Astrocyte (in vitro differentiated cells and primary cell): ENCODE results near the gene ACOT11. TPM values are rescaled to one million over a fixed set of nuclear protein-coding genes. Genes with fewer than 3 reads are reported as not detected.

Experiments used
- DNase-seq: peaks from one replicate; pipeline ENCODE4 v3.0.0-alpha.2; 2010; ENCODE audit warnings: low read depth
- FAIRE-seq: peaks from 2 replicates; lab custom pipeline; 2011; peaks lifted over from hg19 to GRCh38; lab: Jason Lieb, UNC
- H2AFZ ChIP-seq: 2 replicates; pipeline ENCODE4 v1.6.0; 2012; ENCODE audit warnings: low read depth, low read length, inconsistent platforms
- H3K27ac ChIP-seq: 2 replicates; pipeline ENCODE4 v1.5.1; 2011; ENCODE audit warnings: low read depth, low read length, inconsistent platforms
- H3K27me3 ChIP-seq: 2 replicates; pipeline ENCODE4 v1.6.0; 2011; ENCODE audit warnings: low read length, inconsistent platforms; ENCODE audit not compliant: insufficient read depth
- H3K36me3 ChIP-seq: 2 replicates; pipeline ENCODE4 v1.5.1; 2011; ENCODE audit warnings: low read length, inconsistent platforms; ENCODE audit not compliant: insufficient read depth
- H3K4me1 ChIP-seq: 2 replicates; pipeline ENCODE4 v1.5.1; 2011; ENCODE audit warnings: low read length, inconsistent platforms; ENCODE audit not compliant: insufficient read depth
- H3K4me2 ChIP-seq: 2 replicates; pipeline ENCODE4 v1.6.0; 2012; ENCODE audit warnings: low read length, inconsistent platforms
- H3K4me3 ChIP-seq: 2 replicates; pipeline ENCODE4 v1.5.1; 2011; ENCODE audit warnings: low read depth, mild to moderate bottlenecking, low read length, inconsistent platforms; ENCODE audit not compliant: insufficient read depth
- H3K79me2 ChIP-seq: 2 replicates; pipeline ENCODE4 v1.6.0; 2012; ENCODE audit warnings: mild to moderate bottlenecking, low read length, inconsistent platforms; ENCODE audit not compliant: insufficient read depth
- H3K9ac ChIP-seq: 2 replicates; pipeline ENCODE4 v1.6.0; 2012; ENCODE audit warnings: mild to moderate bottlenecking, low read length, inconsistent platforms
- H3K9me3 ChIP-seq: 2 replicates; pipeline ENCODE4 v1.5.1; 2012; ENCODE audit warnings: low read depth, mild to moderate bottlenecking, low read length, inconsistent platforms; ENCODE audit not compliant: insufficient read depth
- H4K20me1 ChIP-seq: 2 replicates; pipeline ENCODE4 v1.6.0; 2012; ENCODE audit warnings: low read length, inconsistent platforms; ENCODE audit not compliant: insufficient read depth
- H3K27ac Mint-ChIP-seq: one replicate; pipeline ENCODE4 v1.8.0; 2021; ENCODE audit warnings: mild to moderate bottlenecking, mixed read lengths; ENCODE audit not compliant: unreplicated experiment
- H3K27me3 Mint-ChIP-seq: one replicate; pipeline ENCODE4 v1.8.0; 2021; ENCODE audit warnings: low read depth, mixed read lengths; ENCODE audit not compliant: unreplicated experiment
- H3K36me3 Mint-ChIP-seq: one replicate; pipeline ENCODE4 v1.8.0; 2021; ENCODE audit warnings: low read depth, mixed read lengths; ENCODE audit not compliant: unreplicated experiment
- H3K4me1 Mint-ChIP-seq: one replicate; pipeline ENCODE4 v1.8.0; 2021; ENCODE audit warnings: low read depth, mixed read lengths; ENCODE audit not compliant: unreplicated experiment
- H3K4me3 Mint-ChIP-seq: one replicate; pipeline ENCODE4 v1.8.0; 2021; ENCODE audit warnings: mild to moderate bottlenecking, moderate library complexity, mixed read lengths; ENCODE audit not compliant: unreplicated experiment
- H3K9me3 Mint-ChIP-seq: one replicate; pipeline ENCODE4 v1.8.0; 2021; ENCODE audit warnings: mild to moderate bottlenecking, mixed read lengths; ENCODE audit not compliant: unreplicated experiment
- EZH2 ChIP-seq: IDR thresholded peaks from 2 replicates; pipeline ENCODE4 v1.6.1; 2012; ENCODE audit warnings: mild to moderate bottlenecking, low read length, inconsistent platforms; ENCODE audit not compliant: insufficient read depth
- total RNA-seq: library from RNA; stranded (reverse); gene quantifications from 2 replicates; pipeline ENCODE4 v1.2.1, GENCODE V29; 2021
- TF ChIP-seq, protein P1 (sequence below): IDR thresholded peaks from 2 replicates; pipeline ENCODE4 v1.5.1; 2011; ENCODE audit warnings: low read depth, mild to moderate bottlenecking, inconsistent platforms, low read length, moderate library complexity; ENCODE audit not compliant: insufficient read depth

The ACOT11 gene
- total RNA-seq, 1 donor from 2014 or later: 1.5 TPM

DNA sequence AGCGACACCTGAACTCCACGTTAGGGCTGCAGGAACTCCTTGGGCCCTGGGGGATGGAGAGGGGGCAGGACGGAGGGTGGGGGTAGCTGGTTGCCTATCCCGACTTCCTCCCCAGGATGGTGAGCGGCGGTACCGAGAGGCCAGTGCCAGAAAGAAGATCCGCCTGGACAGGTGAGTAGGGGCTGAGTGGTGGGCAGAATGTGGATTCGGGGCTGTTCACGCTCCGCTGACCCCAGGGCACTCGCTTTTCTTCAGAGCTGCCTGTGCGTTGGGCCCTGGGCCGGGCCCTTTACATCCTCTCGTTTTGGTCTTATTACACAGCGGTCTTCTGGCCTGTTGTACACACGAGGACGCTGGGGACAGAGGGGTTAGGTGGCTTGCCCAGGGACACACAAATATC is 54.5 kb downstream of the ACOT11 start:
- H4K20me1 ChIP-seq: no peaks in the 10 kb centered on the region
- no peak for FAIRE-seq
- H3K36me3 ChIP-seq: no peaks in the 10 kb centered on the region
- no peaks in the 10 kb centered on the region for H3K79me2 ChIP-seq
- H3K27ac ChIP-seq: no peak overlapping the region
- H3K9ac ChIP-seq: no peak overlapping the region
- H3K27me3 ChIP-seq: no peaks in the 10 kb centered on the region
- H3K4me2 ChIP-seq: no peak overlapping the region
- Mint-ChIP-seq H3K4me1 (no peaks in the 10 kb centered on the region), H3K27ac (no peak overlapping the region), H3K27me3 (peaks cover 21% of the 10 kb centered on the region), H3K9me3 (peaks cover 2% of the 10 kb centered on the region), H3K36me3 (peaks cover 4% of the 10 kb centered on the region), H3K4me3 (no peak overlapping the region)
- H3K4me1 ChIP-seq: no peaks in the 10 kb centered on the region
- H2AFZ ChIP-seq: no peak overlapping the region
- H3K9me3 ChIP-seq: no peaks in the 10 kb centered on the region
- no peak for TF ChIP-seq EZH2
- TF ChIP-seq, protein P1, sequence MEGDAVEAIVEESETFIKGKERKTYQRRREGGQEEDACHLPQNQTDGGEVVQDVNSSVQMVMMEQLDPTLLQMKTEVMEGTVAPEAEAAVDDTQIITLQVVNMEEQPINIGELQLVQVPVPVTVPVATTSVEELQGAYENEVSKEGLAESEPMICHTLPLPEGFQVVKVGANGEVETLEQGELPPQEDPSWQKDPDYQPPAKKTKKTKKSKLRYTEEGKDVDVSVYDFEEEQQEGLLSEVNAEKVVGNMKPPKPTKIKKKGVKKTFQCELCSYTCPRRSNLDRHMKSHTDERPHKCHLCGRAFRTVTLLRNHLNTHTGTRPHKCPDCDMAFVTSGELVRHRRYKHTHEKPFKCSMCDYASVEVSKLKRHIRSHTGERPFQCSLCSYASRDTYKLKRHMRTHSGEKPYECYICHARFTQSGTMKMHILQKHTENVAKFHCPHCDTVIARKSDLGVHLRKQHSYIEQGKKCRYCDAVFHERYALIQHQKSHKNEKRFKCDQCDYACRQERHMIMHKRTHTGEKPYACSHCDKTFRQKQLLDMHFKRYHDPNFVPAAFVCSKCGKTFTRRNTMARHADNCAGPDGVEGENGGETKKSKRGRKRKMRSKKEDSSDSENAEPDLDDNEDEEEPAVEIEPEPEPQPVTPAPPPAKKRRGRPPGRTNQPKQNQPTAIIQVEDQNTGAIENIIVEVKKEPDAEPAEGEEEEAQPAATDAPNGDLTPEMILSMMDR: no peak
- H3K4me3 ChIP-seq: no peak overlapping the region
- DNase-seq: no peak

DNA sequence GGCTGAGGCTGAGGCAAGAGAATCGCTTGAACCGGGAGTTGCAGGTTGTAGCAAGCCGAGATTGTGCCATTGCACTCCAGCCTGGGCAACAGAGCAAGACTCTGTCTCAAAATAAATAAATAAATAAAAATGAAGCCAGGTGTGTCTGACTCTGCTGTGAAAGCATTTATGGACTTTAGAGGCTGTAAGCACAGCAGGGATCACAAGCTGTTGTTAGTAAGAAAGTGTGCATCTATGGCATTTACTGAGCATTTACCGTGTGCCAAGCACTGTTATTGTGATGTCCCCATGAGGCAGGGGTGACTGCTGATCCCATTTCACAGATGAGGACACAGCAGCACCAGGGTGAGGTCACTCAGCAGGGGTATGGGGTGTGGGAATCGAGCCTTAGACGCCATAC is 55.2 kb downstream of the ACOT11 start:
- Mint-ChIP-seq H3K27me3 (peaks cover 20% of the 10 kb centered on the region), H3K4me1 (no peaks in the 10 kb centered on the region), H3K27ac (no peak overlapping the region), H3K9me3 (peaks cover 2% of the 10 kb centered on the region), H3K36me3 (peaks cover 4% of the 10 kb centered on the region), H3K4me3 (no peak overlapping the region)
- Histone ChIP-seq H4K20me1 (no peaks in the 10 kb centered on the region), H3K27ac (no peak overlapping the region), H3K4me3 (no peak overlapping the region), H2AFZ (no peak overlapping the region), H3K4me2 (no peak overlapping the region), H3K9me3 (no peaks in the 10 kb centered on the region), H3K9ac (no peak overlapping the region), H3K4me1 (no peaks in the 10 kb centered on the region), H3K27me3 (no peaks in the 10 kb centered on the region), H3K79me2 (no peaks in the 10 kb centered on the region), H3K36me3 (no peaks in the 10 kb centered on the region)
- DNase-seq: no peak
- TF ChIP-seq, protein P1: no peak
- TF ChIP-seq EZH2: no peak
- FAIRE-seq: no peak

DNA sequence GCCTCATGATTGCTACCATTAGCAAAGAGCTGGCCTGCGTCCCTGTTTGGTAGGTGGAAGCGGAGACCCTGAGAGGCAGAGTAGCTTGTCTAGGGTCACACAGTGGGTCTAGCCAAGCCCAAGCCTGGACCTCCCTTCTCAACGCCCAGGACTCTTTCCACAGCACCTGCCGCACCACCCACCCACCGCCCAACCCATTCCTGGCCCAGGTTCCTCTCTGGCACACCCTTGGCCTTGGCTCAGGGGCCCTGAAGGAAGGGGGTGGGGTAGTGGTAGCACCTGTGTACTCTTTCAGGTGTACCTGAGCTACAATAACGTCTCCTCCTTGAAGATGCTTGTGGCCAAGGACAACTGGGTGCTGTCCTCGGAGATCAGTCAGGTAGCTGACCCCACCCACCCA is 56.0 kb downstream of the ACOT11 start:
- no peak overlapping the region for H3K27ac ChIP-seq
- H2AFZ ChIP-seq: no peak overlapping the region
- H3K79me2 ChIP-seq: no peaks in the 10 kb centered on the region
- H3K36me3 ChIP-seq: no peaks in the 10 kb centered on the region
- no peak overlapping the region for H3K4me2 ChIP-seq
- no peaks in the 10 kb centered on the region for H4K20me1 ChIP-seq
- H3K4me3 ChIP-seq: no peak overlapping the region
- DNase-seq (no peak), FAIRE-seq (no peak)
- Mint-ChIP-seq H3K4me1 (no peaks in the 10 kb centered on the region), H3K27ac (no peak overlapping the region), H3K9me3 (peaks cover 2% of the 10 kb centered on the region), H3K36me3 (peaks cover 4% of the 10 kb centered on the region), H3K27me3 (peaks cover 23% of the 10 kb centered on the region), H3K4me3 (no peak overlapping the region)
- no peak overlapping the region for H3K9ac ChIP-seq
- H3K4me1 ChIP-seq: no peaks in the 10 kb centered on the region
- no peaks in the 10 kb centered on the region for H3K27me3 ChIP-seq
- TF ChIP-seq, protein P1: no peak
- TF ChIP-seq EZH2: no peak
- H3K9me3 ChIP-seq: no peaks in the 10 kb centered on the region
